Measurements from ENCODE around the gene CT45A10.
"Not testable (repeated sequence)": the region's sequence is repeated elsewhere in the genome, so short reads cannot be mapped to it uniquely, and the experiment has no call there.

CT45A10 gene, protein sequence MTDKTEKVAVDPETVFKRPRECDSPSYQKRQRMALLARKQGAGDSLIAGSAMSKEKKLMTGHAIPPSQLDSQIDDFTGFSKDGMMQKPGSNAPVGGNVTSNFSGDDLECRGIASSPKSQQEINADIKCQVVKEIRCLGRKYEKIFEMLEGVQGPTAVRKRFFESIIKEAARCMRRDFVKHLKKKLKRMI

GRCh38 chrX:135893294-135893817, at the start of gene CT45A10, which contains the start of gene SAGE1:
Gene CT45A10, minus strand, starts transcription at chrX:135893444. Its CDS starts 8,100 bp downstream, at chrX:135885344.
Gene SAGE1, plus strand, starts transcription at chrX:135893716. Its CDS starts 2,527 bp downstream, at chrX:135896243.
- DNase-seq (ENCODE audit: low read depth): no peak

DNA sequence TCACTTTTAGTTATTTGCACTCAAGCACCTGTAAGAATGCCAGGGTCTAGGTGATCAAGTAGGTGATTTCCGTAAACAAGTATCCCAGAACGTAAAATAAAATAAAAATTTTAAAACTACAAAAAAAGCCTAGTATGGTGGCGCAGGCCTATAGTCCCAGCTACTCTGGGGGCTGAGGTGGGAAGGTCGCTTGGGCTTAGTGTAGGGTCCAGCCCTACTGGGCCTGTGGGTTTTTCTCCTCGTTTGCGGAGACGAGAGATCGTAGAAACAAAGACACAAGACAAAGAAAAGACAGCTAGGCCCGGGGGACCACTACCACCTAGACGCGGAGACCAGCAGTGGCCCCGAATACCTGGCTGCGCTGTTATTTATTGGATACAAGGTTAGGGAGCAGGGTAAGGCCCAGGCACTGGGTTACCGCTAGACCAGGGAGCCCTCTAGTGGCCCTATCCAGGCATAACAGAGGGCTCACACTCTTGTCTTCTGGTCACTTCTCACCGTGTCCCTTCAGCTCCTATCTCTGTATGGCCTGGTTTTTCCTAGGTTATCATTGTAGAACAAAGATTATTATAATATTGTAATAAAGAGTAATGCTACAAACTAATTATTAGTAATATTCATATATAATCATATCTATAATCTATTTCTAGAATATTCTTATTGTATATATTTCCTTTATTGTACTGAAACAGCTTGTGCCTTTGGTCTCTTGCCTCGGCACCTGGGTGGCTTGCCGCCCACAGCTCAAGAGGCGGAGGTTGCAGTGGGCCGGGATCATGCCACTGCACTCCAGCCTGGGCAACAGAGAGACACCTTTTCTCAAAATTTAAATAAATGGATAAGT, 38.6 kb upstream of the CT45A10 start:
- DNase-seq (ENCODE audit: low read depth): no peak

- DNase-seq (ENCODE audit: low read depth): no peak
Measured at GRCh38 chrX:135927897-135928296, 34.7 kb upstream of the CT45A10 start.

DNA sequence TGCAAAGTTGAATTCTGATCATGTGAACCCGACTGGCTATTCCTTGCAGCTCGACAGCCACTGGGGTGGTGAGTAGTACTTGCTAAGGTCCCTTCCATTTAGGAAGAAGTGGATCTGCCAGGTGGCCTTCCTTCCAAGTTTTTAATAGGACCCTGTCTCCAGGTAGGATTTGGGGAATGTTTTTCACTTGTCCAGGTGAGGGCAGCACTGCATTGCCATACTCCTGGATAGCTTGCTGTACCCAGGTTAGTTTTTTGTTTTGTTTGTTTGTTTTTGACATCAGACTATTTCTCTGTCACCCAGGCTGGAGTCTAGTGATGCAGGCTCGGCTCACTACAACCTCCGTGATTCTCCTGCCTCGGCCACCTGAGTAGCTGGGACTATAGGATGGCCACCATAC, 30.1 kb upstream of the CT45A10 start:
- no peak for DNase-seq (ENCODE audit: low read depth)

GRCh38 chrX:135920516-135920915, 27.3 kb upstream of the CT45A10 start:
- not testable (repeated sequence) for DNase-seq (ENCODE audit: low read depth)

- DNase-seq (ENCODE audit: low read depth): no peak
Measured at GRCh38 chrX:135914404-135914803, 21.2 kb upstream of the CT45A10 start.

DNA sequence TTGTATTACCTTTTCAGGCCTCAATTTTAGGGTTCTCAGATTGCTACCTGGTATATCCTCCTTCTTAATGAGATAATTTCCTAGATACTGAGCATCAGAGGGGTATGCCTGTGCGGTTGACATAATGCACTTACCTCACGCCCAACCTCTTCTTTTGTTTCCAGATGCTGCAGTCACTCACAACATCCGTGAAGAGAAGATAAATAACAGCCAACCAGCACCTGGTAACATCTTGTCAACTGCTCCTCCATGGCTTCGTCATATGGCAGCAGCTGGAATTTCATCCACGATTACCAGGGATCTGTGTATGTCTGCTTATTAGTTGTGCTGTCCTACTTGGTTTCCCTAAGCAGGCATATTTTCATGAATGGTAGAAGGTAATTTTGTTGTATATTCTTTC, 17.0 kb upstream of the CT45A10 start:
- DNase-seq (ENCODE audit: low read depth): no peak

DNA sequence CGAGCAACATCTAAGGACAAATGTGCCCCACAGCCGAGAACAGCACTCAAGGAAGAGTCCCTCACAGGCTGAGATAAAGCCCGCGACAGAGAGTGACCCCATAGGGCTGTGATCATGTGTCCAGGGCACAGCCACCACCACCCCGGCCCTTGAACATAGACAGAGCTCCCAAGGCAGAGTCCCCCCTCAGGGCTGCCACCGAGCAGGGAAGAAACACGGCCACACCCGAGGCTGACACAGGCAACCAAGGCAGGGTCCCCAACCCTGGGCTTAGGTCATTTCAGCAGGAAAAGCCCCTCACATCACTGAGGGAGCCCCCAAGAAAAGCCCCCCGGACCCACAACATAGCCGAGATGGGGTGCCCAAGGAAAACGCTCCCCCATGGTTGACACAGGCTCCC, 463 bp downstream of the CT45A10 start:
- no peak for DNase-seq (ENCODE audit: low read depth)

GRCh38 chrX:135890087-135890585, 3.1 kb downstream of the CT45A10 start:
- DNase-seq (ENCODE audit: low read depth): no peak

DNA sequence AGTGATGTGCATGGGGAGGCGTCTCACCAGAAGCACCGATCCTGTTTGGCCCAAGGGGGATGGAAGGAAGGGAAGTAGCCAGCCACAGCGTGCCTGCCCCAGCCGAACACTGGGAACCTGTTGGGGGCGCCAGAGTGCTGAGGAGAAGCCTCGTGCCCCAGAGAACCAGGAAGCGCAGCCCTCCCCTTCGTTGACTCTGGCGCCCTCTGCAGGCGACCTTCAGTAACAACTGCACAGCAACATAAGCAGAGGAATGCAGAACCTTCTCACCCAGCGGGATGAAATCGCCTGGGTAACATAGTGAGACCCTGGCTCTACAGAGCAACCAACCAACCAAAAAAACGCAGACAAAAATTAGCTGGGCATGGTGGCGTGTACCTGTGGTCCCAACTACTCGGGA, 4.3 kb downstream of the CT45A10 start:
- not testable (repeated sequence) for DNase-seq (ENCODE audit: low read depth)

GRCh38 chrX:135888230-135888629, 5.0 kb downstream of the CT45A10 start:
- DNase-seq (ENCODE audit: low read depth): not testable (repeated sequence)

GRCh38 chrX:135882741-135883140, 10.5 kb downstream of the CT45A10 start:
- DNase-seq (ENCODE audit: low read depth): not testable (repeated sequence)

GRCh38 chrX:135871712-135872111, 21.5 kb downstream of the CT45A10 start, which contains the start of gene CT45A9:
Gene CT45A9, minus strand, starts transcription at chrX:135871812. Its CDS starts 3,751 bp downstream, at chrX:135868061.
- DNase-seq (ENCODE audit: low read depth): not testable (repeated sequence)

DNA sequence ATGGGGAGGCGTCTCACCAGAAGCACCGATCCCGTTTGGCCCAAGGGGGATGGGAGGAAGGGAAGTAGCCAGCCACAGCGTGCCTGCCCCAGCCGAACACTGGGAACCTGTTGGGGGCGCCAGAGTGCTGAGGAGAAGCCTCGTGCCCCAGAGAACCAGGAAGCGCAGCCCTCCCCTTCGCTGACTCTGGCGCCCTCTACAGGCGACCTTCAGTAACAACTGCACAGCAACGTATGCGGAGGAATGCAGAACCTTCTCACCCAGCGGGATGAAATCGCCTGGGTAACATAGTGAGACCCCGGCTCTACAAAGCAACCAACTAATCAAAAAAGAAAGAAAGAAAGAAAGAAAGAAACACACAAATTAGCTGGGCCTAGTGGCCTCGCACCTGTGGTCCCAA, 38.8 kb downstream of the CT45A10 start, which contains the start of gene CT45A8:
Gene CT45A8, minus strand, starts transcription at position 101 of the 400 bp plus-strand sequence. CDS start 3,755 bp downstream, outside the sequence.
- DNase-seq (ENCODE audit: low read depth): not testable (repeated sequence)

DNA sequence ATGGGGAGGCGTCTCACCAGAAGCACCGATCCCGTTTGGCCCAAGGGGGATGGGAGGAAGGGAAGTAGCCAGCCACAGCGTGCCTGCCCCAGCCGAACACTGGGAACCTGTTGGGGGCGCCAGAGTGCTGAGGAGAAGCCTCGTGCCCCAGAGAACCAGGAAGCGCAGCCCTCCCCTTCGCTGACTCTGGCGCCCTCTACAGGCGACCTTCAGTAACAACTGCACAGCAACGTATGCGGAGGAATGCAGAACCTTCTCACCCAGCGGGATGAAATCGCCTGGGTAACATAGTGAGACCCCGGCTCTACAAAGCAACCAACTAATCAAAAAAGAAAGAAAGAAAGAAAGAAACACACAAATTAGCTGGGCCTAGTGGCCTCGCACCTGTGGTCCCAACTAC, 56.1 kb downstream of the CT45A10 start, which contains the start of gene CT45A7:
Gene CT45A7, minus strand, starts transcription at position 101 of the 400 bp plus-strand sequence. CDS start 3,747 bp downstream, outside the sequence.
- DNase-seq (ENCODE audit: low read depth): not testable (repeated sequence)

Measured in stimulated activated CD8-positive, alpha-beta memory T cell treated with anti-CD3 and anti-CD28 coated beads, Interleukin-12 subunit alpha, Interleukin-12 subunit beta, amount 100 ng/mL, for 1 hour (primary cell).